Measurements from ENCODE around the gene FLT4.

DNA sequence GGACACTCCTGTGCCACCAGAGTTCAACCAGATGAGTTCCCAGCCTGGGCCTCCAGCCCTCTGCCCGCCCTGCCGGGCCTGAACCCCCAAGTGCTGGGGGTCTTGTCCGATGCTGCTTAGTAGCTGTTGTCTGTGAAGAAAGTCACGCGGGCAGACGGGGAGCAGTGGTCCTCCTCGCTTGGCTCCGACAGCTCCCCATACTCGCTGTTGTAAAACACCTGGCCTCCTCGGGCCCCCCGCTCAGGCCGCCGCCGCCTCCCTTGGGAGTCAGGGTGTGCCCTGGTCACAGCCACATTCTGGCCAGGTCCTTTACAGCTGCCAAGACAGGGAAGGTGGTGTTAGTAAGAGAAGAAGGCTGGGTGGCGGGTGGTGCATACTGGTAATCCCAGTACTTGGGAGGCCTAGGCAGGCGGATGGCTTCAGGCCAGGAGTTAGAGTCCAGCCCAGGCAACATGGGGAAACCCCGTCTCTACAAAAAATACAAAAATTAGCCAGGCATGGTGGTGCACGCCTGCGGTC, 46.3 kb downstream of the FLT4 start:
- TF ChIP-seq EP300 (IDR thresholded peaks at IDR 0.05): no peak
- TF ChIP-seq, protein P1, sequence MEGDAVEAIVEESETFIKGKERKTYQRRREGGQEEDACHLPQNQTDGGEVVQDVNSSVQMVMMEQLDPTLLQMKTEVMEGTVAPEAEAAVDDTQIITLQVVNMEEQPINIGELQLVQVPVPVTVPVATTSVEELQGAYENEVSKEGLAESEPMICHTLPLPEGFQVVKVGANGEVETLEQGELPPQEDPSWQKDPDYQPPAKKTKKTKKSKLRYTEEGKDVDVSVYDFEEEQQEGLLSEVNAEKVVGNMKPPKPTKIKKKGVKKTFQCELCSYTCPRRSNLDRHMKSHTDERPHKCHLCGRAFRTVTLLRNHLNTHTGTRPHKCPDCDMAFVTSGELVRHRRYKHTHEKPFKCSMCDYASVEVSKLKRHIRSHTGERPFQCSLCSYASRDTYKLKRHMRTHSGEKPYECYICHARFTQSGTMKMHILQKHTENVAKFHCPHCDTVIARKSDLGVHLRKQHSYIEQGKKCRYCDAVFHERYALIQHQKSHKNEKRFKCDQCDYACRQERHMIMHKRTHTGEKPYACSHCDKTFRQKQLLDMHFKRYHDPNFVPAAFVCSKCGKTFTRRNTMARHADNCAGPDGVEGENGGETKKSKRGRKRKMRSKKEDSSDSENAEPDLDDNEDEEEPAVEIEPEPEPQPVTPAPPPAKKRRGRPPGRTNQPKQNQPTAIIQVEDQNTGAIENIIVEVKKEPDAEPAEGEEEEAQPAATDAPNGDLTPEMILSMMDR (IDR thresholded peaks at IDR 0.05): no peak
- TF ChIP-seq POLR2AphosphoS5 (IDR thresholded peaks at IDR 0.05): no peak
